HEK293 (cell line): ENCODE measurements around the gene CD46.

Experiments used
- CTCF ChIP-seq: fragments of 450-650 bp; formaldehyde crosslinking; IDR thresholded peaks from 2 replicates; pipeline ENCODE4 v1.5.1; 2016; ENCODE audit warnings: missing biosample characterization, missing genetic modification characterization
- YY1 ChIP-seq: fragments of 450-650 bp; formaldehyde crosslinking; IDR thresholded peaks from 2 replicates; pipeline ENCODE4 v1.5.1; 2018; ENCODE audit warnings: missing biosample characterization, missing genetic modification characterization
- ZNF18 ChIP-seq: fragments of 450-650 bp; formaldehyde crosslinking; IDR thresholded peaks from 2 replicates; pipeline ENCODE4 v1.5.1; 2016; ENCODE audit warnings: missing biosample characterization, missing genetic modification characterization
- ZNF184 ChIP-seq: fragments of 450-650 bp; IDR thresholded peaks from 2 replicates; pipeline ENCODE4 v1.5.1; 2018; ENCODE audit warnings: missing biosample characterization, mild to moderate bottlenecking, missing genetic modification characterization
- ZNF221 ChIP-seq: fragments of 450-650 bp; formaldehyde crosslinking; IDR thresholded peaks from 2 replicates; pipeline ENCODE4 v1.5.1; 2017; ENCODE audit warnings: missing biosample characterization, missing genetic modification characterization, borderline replicate concordance
- ZNF274 ChIP-seq, 2 experiments: fragments of 200-500 bp in 1 of 2; fragments of 450-650 bp in 1 of 2; sonication (Bioruptor generic) in 1 of 2; formaldehyde crosslinking in 1 of 2; IDR thresholded peaks; 2 replicates each; pipeline versions ENCODE4 v1.5.1 to v1.6.1; 2014 to 2016; ENCODE audit warnings: borderline replicate concordance in 1 of 2, inconsistent platforms in 1 of 2, low read length in 1 of 2, missing biosample characterization in 1 of 2, missing genetic modification characterization in 1 of 2
- ZNF335 ChIP-seq: fragments of 450-650 bp; formaldehyde crosslinking; conservative IDR thresholded peaks from 2 replicates; pipeline ENCODE4 v1.5.1; 2016; ENCODE audit warnings: missing biosample characterization, missing genetic modification characterization
- ZNF366 ChIP-seq: fragments of 450-650 bp; formaldehyde crosslinking; conservative IDR thresholded peaks from 2 replicates; pipeline ENCODE4 v1.5.1; 2016; ENCODE audit warnings: missing biosample characterization, missing genetic modification characterization
- ZNF558 ChIP-seq: fragments of 450-650 bp; formaldehyde crosslinking; IDR thresholded peaks from 2 replicates; pipeline ENCODE4 v1.5.1; 2016; ENCODE audit warnings: missing biosample characterization, missing genetic modification characterization
- ZNF623 ChIP-seq: fragments of 450-650 bp; formaldehyde crosslinking; IDR thresholded peaks from 2 replicates; pipeline ENCODE4 v1.5.1; 2016; ENCODE audit warnings: missing biosample characterization, missing genetic modification characterization
- ZNF76 ChIP-seq: fragments of 450-650 bp; formaldehyde crosslinking; IDR thresholded peaks from 2 replicates; pipeline ENCODE4; 2016; ENCODE audit warnings: low read depth, missing biosample characterization, missing genetic modification characterization, borderline replicate concordance

DNA sequence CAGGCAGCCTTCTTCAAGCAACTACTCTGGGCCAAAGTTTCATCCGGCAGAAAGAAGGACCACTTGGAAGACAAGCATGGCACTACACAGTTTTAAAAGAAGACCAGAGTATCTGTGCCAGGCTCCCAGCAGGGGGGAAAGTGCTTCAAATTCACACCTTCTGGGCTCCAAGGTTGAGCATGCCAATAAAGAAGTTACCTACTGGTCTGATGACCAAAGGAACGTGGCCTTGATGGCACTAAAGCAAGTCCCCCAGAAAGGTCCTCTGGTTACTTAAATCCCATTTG, 73.5 kb downstream of the CD46 start:
- TF ChIP-seq ZNF221 (tag by site-specific recombination) (no peak), ZNF76 (tag by site-specific recombination) (no peak), ZNF623 (tag by site-specific recombination) (no peak), ZNF274 (IDR thresholded peaks at IDR 0.05; ENCODE audit: low read length) (no peak), ZNF274 (tag by site-specific recombination; IDR thresholded peaks at IDR 0.05; ENCODE audit: borderline replicate concordance) (no peak), ZNF366 (tag by site-specific recombination) (no peak), ZNF335 (tag by site-specific recombination) (no peak), ZNF184 (tag by site-specific recombination) (no peak), ZNF558 (no peak), ZNF18 (no peak), CTCF (tag by site-specific recombination) (no peak), YY1 (tag by site-specific recombination) (no peak)
